Colonic mucosa (tissue), 4 donors: ENCODE data around the gene PHKB. TPM values are rescaled to one million over a fixed set of nuclear protein-coding genes. Genes with fewer than 3 reads are reported as not detected.

ENCODE experiments used
- DNase-seq: peaks from one replicate; pipeline ENCODE4 v3.0.0-alpha.2; 2020
- H3K27ac ChIP-seq: fragments of 200-600 bp; one replicate; pipeline ENCODE4 v1.8.0; 2021
- H3K27me3 ChIP-seq: fragments of 200-600 bp; one replicate; pipeline ENCODE4 v1.8.0; 2021
- H3K36me3 ChIP-seq: fragments of 200-600 bp; one replicate; pipeline ENCODE4 v1.8.0; 2021
- H3K4me1 ChIP-seq: fragments of 200-600 bp; one replicate; pipeline ENCODE4 v1.8.0; 2021; ENCODE audit warnings: mild to moderate bottlenecking
- H3K4me3 ChIP-seq: fragments of 200-600 bp; one replicate; pipeline ENCODE4 v1.8.0; 2021
- H3K9ac ChIP-seq, 2 donors: one replicate each; pipeline ENCODE4 v1.7.0; 2013; ENCODE audit warnings: control low read depth in 2 of 2, low read depth in 2 of 2, low read length in 2 of 2
- H3K9me3 ChIP-seq: fragments of 200-600 bp; one replicate; pipeline ENCODE4 v1.8.0; 2021
- intact Hi-C: fragments of 100-400 bp; cut with DNase I; formaldehyde crosslinking; loops from one replicate; pipeline ENCODE4 v1.14.1; 2022
- total RNA-seq, 2 donors: library from RNA; stranded (reverse); fragmentation: NEBNext Ultra II Directional in 1 of 2; extraction: Animal tissue kit (Norgen Biotek cat#: 25700) in 1 of 2; gene quantifications; one replicate each; pipeline ENCODE4 v1.2.1, GENCODE V29; 2021
- TF ChIP-seq, protein P1 (sequence below): fragments of 200-600 bp; IDR thresholded peaks from one replicate; pipeline ENCODE4 v1.8.0; 2022; ENCODE audit warnings: antibody characterized with exemption, mild to moderate bottlenecking
- donor health status: healthy.
- donor health status: DM: no; HTN: no; CAD: no.
- donor health status: DM: no; HTN: no; CAD: no.

PHKB gene
- total RNA-seq, 2 donors from 2014 or later, result 74.9 to 80.6 TPM

DNA sequence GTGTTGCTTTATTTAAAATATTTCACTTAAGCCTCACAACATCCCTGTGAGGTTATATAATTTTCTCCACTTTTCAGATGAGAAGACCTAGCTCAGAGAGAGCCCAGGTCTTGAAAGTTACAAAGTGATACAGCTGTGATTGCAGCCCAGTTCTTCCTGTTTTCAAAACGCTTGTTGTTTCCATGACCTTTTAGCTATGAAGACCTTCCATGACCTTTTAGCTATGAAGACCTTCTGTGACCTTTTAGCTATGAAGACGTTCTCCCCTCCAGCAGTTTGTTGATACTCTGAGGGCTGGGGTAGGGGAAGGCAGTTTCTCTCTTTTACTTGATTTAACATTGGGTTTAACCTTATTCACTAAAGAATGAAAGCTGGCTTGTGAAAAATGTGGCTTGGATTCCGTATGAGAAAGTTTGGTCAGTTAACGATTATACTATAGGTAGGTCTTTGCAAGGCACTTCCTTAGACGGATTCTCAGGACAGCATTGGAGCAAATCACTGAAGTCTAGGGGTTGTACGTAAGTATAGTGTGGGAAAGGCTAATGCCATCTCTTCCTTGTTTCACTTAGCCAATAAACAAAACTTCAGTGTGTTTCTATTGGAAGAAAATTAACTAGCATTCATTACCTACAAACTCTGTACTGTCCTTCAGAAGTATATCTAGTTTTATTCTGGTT lies 20.7 kb downstream of the PHKB start:
- H3K4me1 ChIP-seq, result no peaks in the 10 kb centered on the region
- TF ChIP-seq, protein P1, sequence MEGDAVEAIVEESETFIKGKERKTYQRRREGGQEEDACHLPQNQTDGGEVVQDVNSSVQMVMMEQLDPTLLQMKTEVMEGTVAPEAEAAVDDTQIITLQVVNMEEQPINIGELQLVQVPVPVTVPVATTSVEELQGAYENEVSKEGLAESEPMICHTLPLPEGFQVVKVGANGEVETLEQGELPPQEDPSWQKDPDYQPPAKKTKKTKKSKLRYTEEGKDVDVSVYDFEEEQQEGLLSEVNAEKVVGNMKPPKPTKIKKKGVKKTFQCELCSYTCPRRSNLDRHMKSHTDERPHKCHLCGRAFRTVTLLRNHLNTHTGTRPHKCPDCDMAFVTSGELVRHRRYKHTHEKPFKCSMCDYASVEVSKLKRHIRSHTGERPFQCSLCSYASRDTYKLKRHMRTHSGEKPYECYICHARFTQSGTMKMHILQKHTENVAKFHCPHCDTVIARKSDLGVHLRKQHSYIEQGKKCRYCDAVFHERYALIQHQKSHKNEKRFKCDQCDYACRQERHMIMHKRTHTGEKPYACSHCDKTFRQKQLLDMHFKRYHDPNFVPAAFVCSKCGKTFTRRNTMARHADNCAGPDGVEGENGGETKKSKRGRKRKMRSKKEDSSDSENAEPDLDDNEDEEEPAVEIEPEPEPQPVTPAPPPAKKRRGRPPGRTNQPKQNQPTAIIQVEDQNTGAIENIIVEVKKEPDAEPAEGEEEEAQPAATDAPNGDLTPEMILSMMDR, result no peak
- no peak overlapping the region for H3K4me3 ChIP-seq
- no peaks in the 10 kb centered on the region for H3K36me3 ChIP-seq
- no peak overlapping the region for H3K9ac ChIP-seq
- intact Hi-C loops, result no loop called here
- H3K27ac ChIP-seq, result no peak overlapping the region
- no peaks in the 10 kb centered on the region for H3K27me3 ChIP-seq
- DNase-seq, result no peak
- no peaks in the 10 kb centered on the region for H3K9me3 ChIP-seq

GRCh38 chr16:47483616-47484015 lies 22.5 kb downstream of the PHKB start:
- TF ChIP-seq, protein P1, result no peak
- no peaks in the 10 kb centered on the region for H3K4me1 ChIP-seq
- no peaks in the 10 kb centered on the region for H3K36me3 ChIP-seq
- H3K9ac ChIP-seq, result no peak overlapping the region
- no peak overlapping the region for H3K4me3 ChIP-seq
- no peak for DNase-seq
- no peaks in the 10 kb centered on the region for H3K9me3 ChIP-seq
- intact Hi-C loops, result no loop called here
- H3K27ac ChIP-seq, result no peak overlapping the region
- H3K27me3 ChIP-seq, result no peaks in the 10 kb centered on the region

GRCh38 chr16:47486856-47487255 lies 25.7 kb downstream of the PHKB start:
- TF ChIP-seq, protein P1, result no peak
- intact Hi-C loops, result no loop called here
- Histone ChIP-seq H3K4me3 (no peak overlapping the region), H3K36me3 (no peaks in the 10 kb centered on the region), H3K9me3 (peaks cover 4% of the 10 kb centered on the region), H3K27ac (no peak overlapping the region), H3K9ac (no peak overlapping the region), H3K4me1 (no peaks in the 10 kb centered on the region), H3K27me3 (no peaks in the 10 kb centered on the region)
- no peak for DNase-seq

- intact Hi-C loops, result no loop called here
- TF ChIP-seq, protein P1, result no peak
Measured at GRCh38 chr16:47488051-47488450, 26.9 kb downstream of the PHKB start.

GRCh38 chr16:47490471-47490870 lies 29.3 kb downstream of the PHKB start:
- intact Hi-C loops, result no loop called here
- no peaks in the 10 kb centered on the region for H3K27me3 ChIP-seq
- DNase-seq, result no peak
- H3K9ac ChIP-seq, result no peak overlapping the region
- no peak overlapping the region for H3K27ac ChIP-seq
- H3K9me3 ChIP-seq, result peaks cover 4% of the 10 kb centered on the region
- no peaks in the 10 kb centered on the region for H3K36me3 ChIP-seq
- no peaks in the 10 kb centered on the region for H3K4me1 ChIP-seq
- H3K4me3 ChIP-seq, result no peak overlapping the region
- TF ChIP-seq, protein P1, result no peak

More at GRCh38 chr16:47488051-47488450, 26.9 kb downstream of the PHKB start:
- Histone ChIP-seq H3K27me3 (no peaks in the 10 kb centered on the region), H3K27ac (no peak overlapping the region), H3K9me3 (peaks cover 4% of the 10 kb centered on the region), H3K4me1 (no peaks in the 10 kb centered on the region), H3K36me3 (no peaks in the 10 kb centered on the region), H3K9ac (no peak overlapping the region), H3K4me3 (no peak overlapping the region)
- no peak for DNase-seq
